Measurements from ENCODE around the gene APOA1.

The APOA1 gene

DNA sequence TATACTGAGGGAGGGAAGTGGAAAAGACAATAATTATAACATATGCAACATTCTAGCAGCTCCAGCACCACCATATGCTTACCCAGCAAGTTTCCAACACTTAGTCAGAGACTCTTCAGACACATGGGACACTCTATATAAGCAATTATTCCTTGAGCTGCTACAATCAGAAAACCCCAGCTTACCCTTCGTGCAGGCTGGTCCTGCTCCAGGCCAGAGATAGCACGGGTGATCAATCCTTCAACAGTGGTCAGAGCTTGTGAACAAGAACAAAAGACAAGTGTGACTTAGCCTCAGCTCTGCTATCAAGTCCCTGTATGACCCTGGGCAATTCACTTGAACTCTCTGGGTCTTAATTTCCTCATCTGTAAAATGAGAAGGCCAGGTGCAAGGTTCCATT lies 51.1 kb downstream of the APOA1 start:
- Histone ChIP-seq H3K9me2 (replicated peaks; ENCODE audit: insufficient read depth, low read length) (no peaks in the 10 kb centered on the region), H3K9me3 (ENCODE audit: insufficient read depth, low read length) (no peaks in the 10 kb centered on the region), H3K27ac (ENCODE audit: low read depth, low read length) (no peak overlapping the region), H3K9ac (ENCODE audit: low read length) (no peak overlapping the region), H3K27me3 (ENCODE audit: low read length) (no peaks in the 10 kb centered on the region), H3F3A (ENCODE audit: insufficient read depth) (no peaks in the 10 kb centered on the region), H3K36me3 (ENCODE audit: low read length) (peaks cover 25% of the 10 kb centered on the region), H4K20me1 (ENCODE audit: low read depth, low read length) (no peaks in the 10 kb centered on the region), H3K4me3 (ENCODE audit: insufficient read depth, low read length, poor library complexity, severe bottlenecking) (no peak overlapping the region), H3K4me2 (ENCODE audit: low read depth, low read length, poor library complexity, severe bottlenecking) (peak overlapping the region; percentile 67), H3K79me2 (ENCODE audit: insufficient read depth, low read length) (peaks cover 30% of the 10 kb centered on the region), H2AFZ (ENCODE audit: low read depth, low read length, severe bottlenecking) (no peak overlapping the region)
- TF ChIP-seq, protein P1, sequence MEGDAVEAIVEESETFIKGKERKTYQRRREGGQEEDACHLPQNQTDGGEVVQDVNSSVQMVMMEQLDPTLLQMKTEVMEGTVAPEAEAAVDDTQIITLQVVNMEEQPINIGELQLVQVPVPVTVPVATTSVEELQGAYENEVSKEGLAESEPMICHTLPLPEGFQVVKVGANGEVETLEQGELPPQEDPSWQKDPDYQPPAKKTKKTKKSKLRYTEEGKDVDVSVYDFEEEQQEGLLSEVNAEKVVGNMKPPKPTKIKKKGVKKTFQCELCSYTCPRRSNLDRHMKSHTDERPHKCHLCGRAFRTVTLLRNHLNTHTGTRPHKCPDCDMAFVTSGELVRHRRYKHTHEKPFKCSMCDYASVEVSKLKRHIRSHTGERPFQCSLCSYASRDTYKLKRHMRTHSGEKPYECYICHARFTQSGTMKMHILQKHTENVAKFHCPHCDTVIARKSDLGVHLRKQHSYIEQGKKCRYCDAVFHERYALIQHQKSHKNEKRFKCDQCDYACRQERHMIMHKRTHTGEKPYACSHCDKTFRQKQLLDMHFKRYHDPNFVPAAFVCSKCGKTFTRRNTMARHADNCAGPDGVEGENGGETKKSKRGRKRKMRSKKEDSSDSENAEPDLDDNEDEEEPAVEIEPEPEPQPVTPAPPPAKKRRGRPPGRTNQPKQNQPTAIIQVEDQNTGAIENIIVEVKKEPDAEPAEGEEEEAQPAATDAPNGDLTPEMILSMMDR (IDR thresholded peaks at IDR 0.05; ENCODE audit: insufficient read depth, low read length, poor library complexity, severe bottlenecking), result no peak
- no peak for TF ChIP-seq EZH2phosphoT487 (conservative IDR thresholded peaks at IDR 0.05; ENCODE audit: low read length)
